Endothelial cell of umbilical vein (primary cell): ENCODE results near the gene FAU. TPM values are rescaled to one million over a fixed set of nuclear protein-coding genes. Genes with fewer than 3 reads are reported as not detected.

Experiments used
- BruUV-seq: library from RNA; stranded (reverse); fragments of 400-500 nt; replicated peaks from 2 replicates; lab custom pipeline; 2021; lab: Mats Ljungman, UMichigan
- CTCF ChIA-PET: fragments of 300-600, 350-600 bp; sonication (Branson Sonifier 250); formaldehyde crosslinking; loops from one replicate; lab custom pipeline; 2021; ENCODE audit warnings: antibody characterized with exemption, inconsistent platforms; lab: Charles Lee
- POLR2A ChIA-PET: fragments of 300-600, 350-600 bp; sonication (Branson Sonifier 250); formaldehyde crosslinking; loops from one replicate; lab custom pipeline; 2021; ENCODE audit warnings: antibody characterized with exemption, inconsistent platforms; lab: Charles Lee
- DNase-seq: peaks from one replicate; pipeline ENCODE4 v3.0.0-alpha.2; 2011; ENCODE audit warnings: low read depth, low spot score
- FAIRE-seq: peaks from 2 replicates; lab custom pipeline; 2011; peaks lifted over from hg19 to GRCh38; lab: Jason Lieb, UNC
- H2AFZ ChIP-seq: 2 replicates; pipeline ENCODE4 v1.6.0; 2012; ENCODE audit warnings: low read depth, low read length, control low read depth, inconsistent platforms
- H3K27ac ChIP-seq: 2 replicates; pipeline ENCODE4 v1.5.1; 2011; ENCODE audit warnings: low read depth, mild to moderate bottlenecking, control low read depth, low read length, moderate library complexity; ENCODE audit not compliant: insufficient read depth
- H3K27me3 ChIP-seq, 2 experiments: 2 replicates each; pipeline versions ENCODE4 v1.6.0 to v1.6.1; 2011; ENCODE audit warnings: low read length in 2 of 2, mixed read lengths in 1 of 2; ENCODE audit not compliant: control insufficient read depth in 2 of 2, insufficient read depth in 2 of 2
- H3K36me3 ChIP-seq, 2 experiments: 2 replicates in 1 of 2; 3 replicates in 1 of 2; pipeline ENCODE4 v1.5.1; 2011; ENCODE audit warnings: low read length in 2 of 2, mild to moderate bottlenecking in 1 of 2, moderate library complexity in 1 of 2; ENCODE audit not compliant: control insufficient read depth in 2 of 2, insufficient read depth in 2 of 2; ENCODE audit errors: extremely low read depth in 1 of 2
- H3K4me1 ChIP-seq: 3 replicates; pipeline ENCODE4 v1.5.1; 2011; ENCODE audit warnings: mild to moderate bottlenecking, low read length; ENCODE audit not compliant: control insufficient read depth, insufficient read depth; ENCODE audit errors: extremely low read depth
- H3K4me2 ChIP-seq: 2 replicates; pipeline ENCODE4 v1.6.1; 2011; ENCODE audit warnings: low read length, control low read depth, mixed read lengths; ENCODE audit not compliant: insufficient read depth
- H3K4me3 ChIP-seq, 3 experiments: fragments of 200-600 bp in 1 of 3; sonication (generic), shearing (Covaris generic) in 1 of 3; replicated peaks in 1 of 3; 2 replicates each; pipeline ENCODE4 v1.5.1; 2011 to 2016; ENCODE audit warnings: control low read depth in 3 of 3, low read length in 3 of 3, mild to moderate bottlenecking in 2 of 3, inconsistent platforms in 1 of 3, low read depth in 1 of 3, moderate library complexity in 1 of 3; ENCODE audit not compliant: insufficient read depth in 1 of 3
- H3K79me2 ChIP-seq: 2 replicates; pipeline ENCODE4 v1.6.0; 2012; ENCODE audit warnings: low read length, inconsistent platforms; ENCODE audit not compliant: control insufficient read depth, insufficient read depth
- H3K9ac ChIP-seq: replicated peaks from 2 replicates; pipeline ENCODE3; 2011; ENCODE audit warnings: low read length, control low read depth; ENCODE audit not compliant: insufficient read depth; ENCODE audit errors: extremely low read depth
- H3K9me1 ChIP-seq: replicated peaks from 3 replicates; pipeline ENCODE4 v1.6.0; 2011; ENCODE audit warnings: mild to moderate bottlenecking, low read length; ENCODE audit not compliant: control insufficient read depth, insufficient read depth; ENCODE audit errors: extremely low read depth
- H3K9me3 ChIP-seq: replicated peaks from 2 replicates; pipeline ENCODE4 v1.5.1; 2012; ENCODE audit warnings: low read length, inconsistent platforms; ENCODE audit not compliant: control insufficient read depth, insufficient read depth
- H4K20me1 ChIP-seq: replicated peaks from 2 replicates; pipeline ENCODE3; 2011; ENCODE audit warnings: mild to moderate bottlenecking, low read length; ENCODE audit not compliant: control insufficient read depth, insufficient read depth; ENCODE audit errors: extremely low read depth
- CTCF ChIP-seq, 2 donors: IDR thresholded peaks; 1 replicate in 1 of 2; 2 replicates in 1 of 2; pipeline ENCODE4 v1.5.1; 2011; ENCODE audit warnings: low read length in 2 of 2, mild to moderate bottlenecking in 2 of 2, moderate library complexity in 2 of 2, control low read depth in 1 of 2, inconsistent platforms in 1 of 2, low read depth in 1 of 2; ENCODE audit not compliant: insufficient read depth in 1 of 2; ENCODE audit errors: extremely low read depth in 1 of 2
- EZH2 ChIP-seq: IDR thresholded peaks from 2 replicates; pipeline ENCODE4 v1.6.1; 2012; ENCODE audit warnings: borderline replicate concordance, low read depth, mild to moderate bottlenecking, moderate library complexity, low read length, inconsistent platforms; ENCODE audit not compliant: severe bottlenecking
- FOS ChIP-seq: IDR thresholded peaks from 2 replicates; pipeline ENCODE4 v1.6.1; 2011; ENCODE audit warnings: mild to moderate bottlenecking, low read length, moderate library complexity, borderline replicate concordance; ENCODE audit not compliant: insufficient read depth
- GATA2 ChIP-seq: IDR thresholded peaks from 2 replicates; pipeline ENCODE4 v1.7.0; 2011; ENCODE audit warnings: low read depth, mild to moderate bottlenecking, moderate library complexity, mixed read lengths, low read length; ENCODE audit not compliant: insufficient read length, insufficient read depth
- JUN ChIP-seq: IDR thresholded peaks from 2 replicates; pipeline ENCODE4 v1.6.1; 2011; ENCODE audit warnings: borderline replicate concordance, low read depth; ENCODE audit not compliant: insufficient read length, insufficient read depth
- MAX ChIP-seq: IDR thresholded peaks from 2 replicates; pipeline ENCODE4 v1.6.1; 2011; ENCODE audit not compliant: insufficient read depth, insufficient read length
- MYC ChIP-seq: IDR thresholded peaks from one replicate; pipeline ENCODE4 v1.6.1; 2011; ENCODE audit warnings: mild to moderate bottlenecking, low read depth, low read length
- POLR2A ChIP-seq: IDR thresholded peaks from 2 replicates; pipeline ENCODE4 v1.6.1; 2012; ENCODE audit warnings: low read depth, mild to moderate bottlenecking, control low read depth, low read length
- POLR2AphosphoS5 ChIP-seq: IDR thresholded peaks from 2 replicates; pipeline ENCODE4 v1.6.1; 2012; ENCODE audit warnings: low read depth, mild to moderate bottlenecking, control low read depth, low read length, moderate library complexity; ENCODE audit not compliant: insufficient read depth
- dilution Hi-C: fragments of 300-500 bp; cut with MboI; formaldehyde crosslinking; loops from one replicate; pipeline ENCODE4 v1.15.0; 2019; ENCODE audit warnings: low sequenced_read_pairs; ENCODE audit not compliant: extremely low pct_ligation_motif_present
- intact Hi-C: fragments of 100-400 bp; cut with micrococcal nuclease; formaldehyde crosslinking; loops from one replicate; pipeline ENCODE4 v1.10.0; 2022
- polyA plus RNA-seq, 4 experiments: library from polyadenylated mRNA; depleted of rRNA in 3 of 4; stranded (reverse) in 3 of 4; unstranded in 1 of 4; fragments of >200 nt; gene quantifications; 2 replicates each; pipeline versions ENCODE4 v1.2.1 to v1.2.3, GENCODE V29; 2011 to 2012; ENCODE audit warnings: missing spikeins in 1 of 4
- total RNA-seq: library from RNA; stranded (reverse); gene quantifications from 2 replicates; pipeline ENCODE4 v1.2.3, GENCODE V29; 2021

FAU gene
- total and polyA plus RNA-seq, 2 donors (not counting 3 experiments of a cell fraction or from before 2014, with no cell fraction given): 741 to 746 TPM

- ChIA-PET POLR2A (no interaction called here), CTCF (interaction anchor here (0.7 to 3.7 kb wide), 13 partner anchors 9 to 324 kb away, joined by 3 to 56 read pairs (median 4); partner anchors contain the start of genes CAPN1, FAU, MRPL49 and SPDYC)
- H2AFZ ChIP-seq: peak within 1 kb of the TSS; percentile 30
- H3K9me1 ChIP-seq: no peaks in the 10 kb centered on the region
- peak within 1 kb of the TSS; percentile 33 to 51 (median 47) for H3K4me3 ChIP-seq
- FAIRE-seq (peak; percentile 97), DNase-seq (peak; percentile 88)
- H3K9me3 ChIP-seq: no peaks in the 10 kb centered on the region
- H3K79me2 ChIP-seq: peaks cover 6% of the 10 kb centered on the region
- H3K36me3 ChIP-seq: peaks cover 0 to 16% of the 10 kb centered on the region in 2 experiments
- TF ChIP-seq POLR2A (peak; percentile 85), MYC (no peak), EZH2 (no peak), POLR2AphosphoS5 (peak; percentile 82)
- H3K27me3 ChIP-seq: no peaks in the 10 kb centered on the region
- no peak within 1 kb of the TSS for H3K27ac ChIP-seq
- BruUV-seq: no TSS peak
- intact Hi-C loops: loop anchor here (2.0 to 5.0 kb wide), 5 partner anchors 15 to 195 kb away; partner anchors contain the start of genes ATG2A, CDCA5, SAC3D1 and VPS51
- no peaks in the 10 kb centered on the region for H4K20me1 ChIP-seq
- peaks cover 17% of the 10 kb centered on the region for H3K4me1 ChIP-seq
- dilution Hi-C loops: no loop called here
- H3K4me2 ChIP-seq: peak within 1 kb of the TSS; percentile 43
- H3K9ac ChIP-seq: peak within 1 kb of the TSS; percentile 38
These were observed 10.0 kb downstream of the FAU start, which contains the start of gene TM7SF2 for GRCh38 chr11:65111744-65112545. Gene TM7SF2 (plus strand): TSS chr11:65111872. CDS start chr11:65112016, 144 bp downstream.

GRCh38 chr11:65111159-65111743 lies 10.7 kb downstream of the FAU start:
- intact Hi-C loops: loop anchor here (2.0 to 5.0 kb wide), 5 partner anchors 14 to 194 kb away; partner anchors contain the start of genes ATG2A, CDCA5, SAC3D1 and VPS51
- dilution Hi-C loops: no loop called here
- H3K4me3 ChIP-seq: no peak overlapping the region
- DNase-seq (no peak), FAIRE-seq (no peak)
- no peaks in the 10 kb centered on the region for H3K27me3 ChIP-seq
- H3K4me2 ChIP-seq: no peak overlapping the region
- no peaks in the 10 kb centered on the region for H3K9me1 ChIP-seq
- TSS peak; percentile 27 for BruUV-seq
- no peak overlapping the region for H3K9ac ChIP-seq
- peaks cover 11% of the 10 kb centered on the region for H3K4me1 ChIP-seq
- no peak overlapping the region for H3K27ac ChIP-seq
- TF ChIP-seq CTCF (IDR thresholded peaks at IDR 0.05; ENCODE audit: extremely low read depth in 1 of 2, insufficient read depth in 1 of 2, low read depth in 1 of 2, low read length in 2 of 2) (no peak), MYC (no peak), GATA2 (no peak), JUN (no peak), EZH2 (no peak), FOS (no peak), POLR2AphosphoS5 (no peak), POLR2A (no peak), MAX (no peak)
- POLR2A ChIA-PET: interaction anchor here (1.0 kb wide), 1 partner anchor 14 kb away, joined by 6 read pairs; the partner anchor contains the start of gene VPS51
- peaks cover 0 to 16% of the 10 kb centered on the region in 2 experiments for H3K36me3 ChIP-seq
- CTCF ChIA-PET: interaction anchor here (0.6 to 3.7 kb wide), 19 partner anchors 8 to 777 kb away, joined by 3 to 56 read pairs (median 4); partner anchors contain the start of genes ARL2, CAPN1, FAU and FIBP
- H2AFZ ChIP-seq: no peak overlapping the region
- H3K79me2 ChIP-seq: peaks cover 3% of the 10 kb centered on the region
- H3K9me3 ChIP-seq: no peaks in the 10 kb centered on the region
- H4K20me1 ChIP-seq: no peaks in the 10 kb centered on the region
